Gastroesophageal sphincter (tissue), 3 donors: Measurements from ENCODE around the gene GIT1.

Source experiments
- CTCF ChIP-seq, 4 experiments: fragments of 200-600 bp in 2 of 4; fragments of 450-650 bp in 2 of 4; sonication (generic) in 1 of 4; IDR thresholded peaks; one replicate each; pipeline ENCODE4 v1.5.1; 2017 to 2019; ENCODE audit warnings: antibody characterized with exemption in 4 of 4, mild to moderate bottlenecking in 2 of 4, moderate library complexity in 2 of 4
- EP300 ChIP-seq: sonication (generic); formaldehyde crosslinking; IDR thresholded peaks from one replicate; pipeline ENCODE4 v1.6.1; 2017; ENCODE audit warnings: antibody characterized with exemption, mild to moderate bottlenecking
- POLR2A ChIP-seq, 2 donors: fragments of 450-650 bp; IDR thresholded peaks; one replicate each; pipeline ENCODE4 v1.6.1; 2017; ENCODE audit warnings: antibody characterized with exemption in 2 of 2, mild to moderate bottlenecking in 2 of 2, moderate library complexity in 1 of 2

GRCh38 chr17:29571883-29572681, 17.4 kb downstream of the GIT1 start:
- no peak for TF ChIP-seq CTCF (IDR thresholded peaks at IDR 0.05)
- no peak for TF ChIP-seq EP300
- TF ChIP-seq POLR2A (IDR thresholded peaks at IDR 0.05), result no peak
